ENCODE results near the gene CPA1.

Gene CPA1

DNA sequence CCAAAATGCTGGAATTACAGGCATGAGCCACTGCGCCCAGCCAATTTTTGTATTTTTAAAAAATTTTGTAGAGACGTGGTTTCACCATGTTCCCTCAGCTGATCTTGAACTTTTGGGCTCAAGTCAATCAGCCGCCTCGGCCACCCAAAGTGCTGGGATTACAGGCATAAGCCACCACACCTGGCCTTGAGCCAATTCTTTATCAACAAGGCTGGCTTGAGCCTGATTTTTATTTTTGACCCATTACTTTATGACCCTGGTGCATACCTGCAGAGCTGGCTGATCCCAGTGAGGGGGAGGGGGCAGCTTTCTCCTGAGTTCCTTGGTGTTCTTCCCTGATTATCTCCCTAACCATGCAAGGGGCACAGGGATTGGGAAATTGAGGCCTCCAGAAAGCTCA is 15.8 kb upstream of the CPA1 start:
- H3K79me2 ChIP-seq (ENCODE audit: low read length): no peaks in the 10 kb centered on the region
- no peaks in the 10 kb centered on the region for H4K20me1 ChIP-seq (ENCODE audit: insufficient read depth, low read length)
- no peak for TF ChIP-seq CTCF (IDR thresholded peaks at IDR 0.05; ENCODE audit: low read depth, low read length)
- no peak for TF ChIP-seq EZH2phosphoT487 (IDR thresholded peaks at IDR 0.05; ENCODE audit: low read depth)
- H3K27me3 ChIP-seq (ENCODE audit: low read depth, low read length): no peaks in the 10 kb centered on the region
- H3K36me3 ChIP-seq (replicated peaks; ENCODE audit: low read depth, low read length): no peaks in the 10 kb centered on the region
- no peak overlapping the region for H3K4me2 ChIP-seq (ENCODE audit: low read length)
- H3K9ac ChIP-seq (ENCODE audit: low read length): no peak overlapping the region
- H3K4me1 ChIP-seq (ENCODE audit: low read length): peaks cover 3% of the 10 kb centered on the region; the same call in 1 of the 2 replicates
- H2AFZ ChIP-seq (ENCODE audit: low read depth, low read length): no peak overlapping the region
- H3K4me3 ChIP-seq (ENCODE audit: low read length): no peak overlapping the region
- H3K27ac ChIP-seq (ENCODE audit: low read length): no peak overlapping the region
- peaks cover 9% of the 10 kb centered on the region; the same call in 1 of the 2 replicates for H3K9me3 ChIP-seq (ENCODE audit: insufficient read depth, low read length)

- peaks cover 3% of the 10 kb centered on the region; the same call in 1 of the 2 replicates for H3K4me1 ChIP-seq (ENCODE audit: low read length)
Measured at GRCh38 chr7:130365088-130365487, 15.2 kb upstream of the CPA1 start.

DNA sequence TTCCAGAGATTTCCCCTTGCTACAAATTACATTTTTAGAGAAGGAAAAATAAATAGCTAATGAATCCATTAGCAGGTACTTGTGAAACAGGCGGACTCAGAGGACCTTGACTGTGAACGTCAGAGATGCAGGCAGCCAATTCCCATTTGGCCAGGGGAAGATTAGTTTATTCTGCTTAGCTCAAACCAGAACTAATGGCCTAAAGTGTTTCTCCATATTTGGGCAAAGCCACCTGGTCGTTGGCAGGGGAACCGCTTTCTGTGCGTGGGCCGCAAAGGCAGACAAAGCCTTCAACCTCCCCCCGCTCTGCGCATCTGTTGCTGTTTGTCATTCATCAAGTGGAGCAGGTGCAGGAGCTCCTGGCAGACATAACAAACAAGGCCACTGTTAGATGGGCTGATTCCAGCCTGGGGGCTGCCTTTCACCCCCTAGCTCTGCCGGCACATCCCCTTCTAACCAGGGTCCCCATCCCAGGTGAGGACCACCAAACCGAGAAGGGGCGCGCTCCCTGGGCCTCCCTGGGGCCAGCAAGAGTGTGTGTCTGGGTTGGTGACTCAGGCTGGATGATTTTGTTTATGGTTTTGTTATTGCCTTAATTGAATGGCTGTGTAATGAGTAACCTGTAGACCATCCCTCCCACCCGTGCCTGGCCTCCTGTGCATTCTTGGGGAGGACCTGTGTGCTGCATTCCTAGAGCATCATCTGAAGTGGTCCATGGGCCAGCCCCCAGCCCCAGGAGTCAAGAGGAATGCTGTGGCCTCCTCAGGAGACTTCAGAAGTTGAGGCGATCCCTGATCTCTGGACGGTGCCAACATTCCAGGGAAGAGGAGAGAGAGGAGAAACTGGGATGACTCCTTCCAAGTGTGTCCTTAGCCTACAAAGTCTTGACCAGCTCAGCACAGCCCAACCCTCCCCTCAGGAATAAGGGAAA is 14.5 kb upstream of the CPA1 start:
- no peak overlapping the region for H2AFZ ChIP-seq (ENCODE audit: low read depth, low read length)
- TF ChIP-seq EZH2phosphoT487 (IDR thresholded peaks at IDR 0.05; ENCODE audit: low read depth) (no peak), CTCF (IDR thresholded peaks at IDR 0.05; ENCODE audit: low read depth, low read length) (no peak)
- peaks cover 6% of the 10 kb centered on the region; the same call in 1 of the 2 replicates for H3K9me3 ChIP-seq (ENCODE audit: insufficient read depth, low read length)
- no peak overlapping the region for H3K27ac ChIP-seq (ENCODE audit: low read length)
- H4K20me1 ChIP-seq (ENCODE audit: insufficient read depth, low read length): no peaks in the 10 kb centered on the region
- H3K27me3 ChIP-seq (ENCODE audit: low read depth, low read length): no peaks in the 10 kb centered on the region
- H3K36me3 ChIP-seq (replicated peaks; ENCODE audit: low read depth, low read length): no peaks in the 10 kb centered on the region
- H3K4me3 ChIP-seq (ENCODE audit: low read length): no peak overlapping the region
- no peak overlapping the region for H3K9ac ChIP-seq (ENCODE audit: low read length)
- no peak overlapping the region for H3K4me2 ChIP-seq (ENCODE audit: low read length)
- H3K4me1 ChIP-seq (ENCODE audit: low read length): peaks cover 3% of the 10 kb centered on the region; the same call in 1 of the 2 replicates
- H3K79me2 ChIP-seq (ENCODE audit: low read length): no peaks in the 10 kb centered on the region

More at GRCh38 chr7:130365088-130365487, 15.2 kb upstream of the CPA1 start:
- Histone ChIP-seq H3K27me3 (ENCODE audit: low read depth, low read length) (no peaks in the 10 kb centered on the region), H3K27ac (ENCODE audit: low read length) (no peak overlapping the region), H3K4me3 (ENCODE audit: low read length) (no peak overlapping the region), H3K36me3 (replicated peaks; ENCODE audit: low read depth, low read length) (no peaks in the 10 kb centered on the region), H3K9ac (ENCODE audit: low read length) (no peak overlapping the region), H3K79me2 (ENCODE audit: low read length) (no peaks in the 10 kb centered on the region), H4K20me1 (ENCODE audit: insufficient read depth, low read length) (no peaks in the 10 kb centered on the region), H2AFZ (ENCODE audit: low read depth, low read length) (no peak overlapping the region), H3K9me3 (ENCODE audit: insufficient read depth, low read length) (peaks cover 6% of the 10 kb centered on the region; the same call in 1 of the 2 replicates), H3K4me2 (ENCODE audit: low read length) (no peak overlapping the region)
- TF ChIP-seq CTCF (IDR thresholded peaks at IDR 0.05; ENCODE audit: low read depth, low read length) (no peak), EZH2phosphoT487 (IDR thresholded peaks at IDR 0.05; ENCODE audit: low read depth) (no peak)

DNA sequence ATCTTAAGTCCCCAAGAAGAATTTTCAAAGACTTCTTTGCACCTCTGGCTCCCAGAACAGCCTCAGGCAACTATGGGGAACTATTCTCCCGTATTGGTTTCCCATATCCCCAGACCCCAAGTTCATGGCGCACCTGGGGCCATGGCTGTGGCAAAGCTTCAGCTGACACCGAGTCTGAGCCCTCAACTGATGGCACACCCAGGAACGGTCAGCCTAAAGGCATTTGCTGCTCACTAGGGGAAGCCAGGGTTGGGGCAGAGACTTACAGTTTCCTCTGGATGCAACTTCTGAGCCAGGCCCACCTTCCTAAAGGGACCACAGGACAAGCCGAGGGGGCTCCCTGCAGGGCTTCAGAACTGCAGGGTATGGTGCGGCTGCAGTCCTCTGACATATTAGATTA is 13.7 kb upstream of the CPA1 start:
- no peak overlapping the region for H3K9ac ChIP-seq (ENCODE audit: low read length)
- H3K4me3 ChIP-seq (ENCODE audit: low read length): no peak overlapping the region
- TF ChIP-seq CTCF (IDR thresholded peaks at IDR 0.05; ENCODE audit: low read depth, low read length): no peak
- TF ChIP-seq EZH2phosphoT487 (IDR thresholded peaks at IDR 0.05; ENCODE audit: low read depth): no peak
- H3K36me3 ChIP-seq (replicated peaks; ENCODE audit: low read depth, low read length): no peaks in the 10 kb centered on the region
- H3K27me3 ChIP-seq (ENCODE audit: low read depth, low read length): no peaks in the 10 kb centered on the region
- no peaks in the 10 kb centered on the region for H3K79me2 ChIP-seq (ENCODE audit: low read length)
- H3K9me3 ChIP-seq (ENCODE audit: insufficient read depth, low read length): peaks cover 6% of the 10 kb centered on the region; the same call in 1 of the 2 replicates
- no peak overlapping the region for H3K27ac ChIP-seq (ENCODE audit: low read length)
- no peaks in the 10 kb centered on the region for H4K20me1 ChIP-seq (ENCODE audit: insufficient read depth, low read length)
- H3K4me1 ChIP-seq (ENCODE audit: low read length): peaks cover 3% of the 10 kb centered on the region; the same call in 1 of the 2 replicates
- no peak overlapping the region for H2AFZ ChIP-seq (ENCODE audit: low read depth, low read length)
- H3K4me2 ChIP-seq (ENCODE audit: low read length): no peak overlapping the region

All from OCI-LY3 (cell line).